Endothelial cell of umbilical vein (primary cell): ENCODE data around the gene SLC44A1.

Experiments used
- TF ChIP-seq, protein P1 (sequence below): IDR thresholded peaks from 2 replicates; pipeline ENCODE4 v1.6.1; 2011; ENCODE audit not compliant: insufficient read depth, insufficient read length
- TF ChIP-seq, protein P2 (sequence below), 2 donors: IDR thresholded peaks; 1 replicate in 1 of 2; 2 replicates in 1 of 2; pipeline ENCODE4 v1.5.1; 2011; ENCODE audit warnings: low read length in 2 of 2, mild to moderate bottlenecking in 2 of 2, moderate library complexity in 2 of 2, control low read depth in 1 of 2, inconsistent platforms in 1 of 2, low read depth in 1 of 2; ENCODE audit not compliant: insufficient read depth in 1 of 2; ENCODE audit errors: extremely low read depth in 1 of 2

DNA sequence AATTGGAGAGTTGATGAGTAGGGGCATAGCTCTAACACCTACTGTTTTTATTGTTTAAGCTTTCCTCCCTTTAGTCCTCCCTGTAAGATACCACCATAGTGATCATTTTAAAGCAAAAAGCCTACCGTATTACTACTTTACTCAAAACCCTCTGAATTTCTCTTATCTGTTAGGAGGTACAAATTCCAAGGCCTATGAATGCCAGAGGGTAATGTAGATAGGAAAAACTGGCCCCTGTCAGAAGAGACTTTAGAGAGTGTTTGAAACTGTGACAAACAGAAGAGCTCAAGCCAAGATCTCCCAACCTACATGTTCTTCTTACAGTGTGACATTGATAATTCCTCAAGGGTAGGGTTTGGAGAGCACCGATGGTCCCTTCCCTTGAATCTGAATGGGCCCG, 7.2 kb upstream of the SLC44A1 start:
- TF ChIP-seq, protein P1, sequence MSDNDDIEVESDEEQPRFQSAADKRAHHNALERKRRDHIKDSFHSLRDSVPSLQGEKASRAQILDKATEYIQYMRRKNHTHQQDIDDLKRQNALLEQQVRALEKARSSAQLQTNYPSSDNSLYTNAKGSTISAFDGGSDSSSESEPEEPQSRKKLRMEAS, result no peak
- TF ChIP-seq, protein P2, sequence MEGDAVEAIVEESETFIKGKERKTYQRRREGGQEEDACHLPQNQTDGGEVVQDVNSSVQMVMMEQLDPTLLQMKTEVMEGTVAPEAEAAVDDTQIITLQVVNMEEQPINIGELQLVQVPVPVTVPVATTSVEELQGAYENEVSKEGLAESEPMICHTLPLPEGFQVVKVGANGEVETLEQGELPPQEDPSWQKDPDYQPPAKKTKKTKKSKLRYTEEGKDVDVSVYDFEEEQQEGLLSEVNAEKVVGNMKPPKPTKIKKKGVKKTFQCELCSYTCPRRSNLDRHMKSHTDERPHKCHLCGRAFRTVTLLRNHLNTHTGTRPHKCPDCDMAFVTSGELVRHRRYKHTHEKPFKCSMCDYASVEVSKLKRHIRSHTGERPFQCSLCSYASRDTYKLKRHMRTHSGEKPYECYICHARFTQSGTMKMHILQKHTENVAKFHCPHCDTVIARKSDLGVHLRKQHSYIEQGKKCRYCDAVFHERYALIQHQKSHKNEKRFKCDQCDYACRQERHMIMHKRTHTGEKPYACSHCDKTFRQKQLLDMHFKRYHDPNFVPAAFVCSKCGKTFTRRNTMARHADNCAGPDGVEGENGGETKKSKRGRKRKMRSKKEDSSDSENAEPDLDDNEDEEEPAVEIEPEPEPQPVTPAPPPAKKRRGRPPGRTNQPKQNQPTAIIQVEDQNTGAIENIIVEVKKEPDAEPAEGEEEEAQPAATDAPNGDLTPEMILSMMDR (IDR thresholded peaks at IDR 0.05; ENCODE audit: extremely low read depth in 1 of 2, insufficient read depth in 1 of 2, low read depth in 1 of 2, low read length in 2 of 2), result no peak
